HFFc6 (cell line): ENCODE data around the gene TMPRSS3. TPM values are rescaled to one million over a fixed set of nuclear protein-coding genes. Genes with fewer than 3 reads are reported as not detected.

Experiments used
- DNase-seq: peaks from one replicate; pipeline ENCODE4 v3.0.0-alpha.2; 2018
- H3K27ac Mint-ChIP-seq: 2 replicates; pipeline ENCODE4 v1.8.0; 2020; ENCODE audit warnings: mild to moderate bottlenecking, mixed read lengths
- H3K27me3 Mint-ChIP-seq: 2 replicates; pipeline ENCODE4 v1.8.0; 2021; ENCODE audit warnings: mild to moderate bottlenecking, moderate library complexity, mixed read lengths; ENCODE audit not compliant: insufficient read depth
- H3K36me3 Mint-ChIP-seq: 2 replicates; pipeline ENCODE4 v1.8.0; 2021; ENCODE audit warnings: low read depth, mixed read lengths
- H3K4me1 Mint-ChIP-seq: 2 replicates; pipeline ENCODE4 v1.8.0; 2020; ENCODE audit warnings: low read depth, mixed read lengths
- H3K4me3 Mint-ChIP-seq: 2 replicates; pipeline ENCODE4 v1.8.0; 2020; ENCODE audit warnings: mild to moderate bottlenecking, moderate library complexity, mixed read lengths
- H3K9me3 Mint-ChIP-seq: 2 replicates; pipeline ENCODE4 v1.8.0; 2020; ENCODE audit warnings: mild to moderate bottlenecking, mixed read lengths
- CTCF ChIP-seq: fragments of 200-600 bp; sonication (generic); IDR thresholded peaks from 2 replicates; pipeline ENCODE4 v1.5.0; 2021; ENCODE audit warnings: antibody characterized with exemption, mild to moderate bottlenecking
- total RNA-seq, 6 experiments: library from RNA; stranded (reverse); fragmentation: NEBNext Ultra II Directional; extraction: Animal tissue kit (Norgen Biotek cat#: 25700); gene quantifications; 2 replicates in 1 of 6; 3 replicates in 5 of 6; pipeline ENCODE4 v1.2.3, GENCODE V29; 2021

Gene TMPRSS3
- total RNA-seq, 6 experiments from 2014 or later, result not detected

GRCh38 chr21:42370894-42371654, 24.8 kb downstream of the TMPRSS3 start:
- Mint-ChIP-seq H3K27me3 (no peaks in the 10 kb centered on the region), H3K27ac (no peak overlapping the region; the same call in 1 of the 2 replicates), H3K4me1 (no peaks in the 10 kb centered on the region), H3K36me3 (peaks cover 12% of the 10 kb centered on the region), H3K4me3 (no peak overlapping the region), H3K9me3 (peaks cover 55% of the 10 kb centered on the region)
- no peak for TF ChIP-seq CTCF
- no peak for DNase-seq

GRCh38 chr21:42369821-42370220, 26.0 kb downstream of the TMPRSS3 start:
- Mint-ChIP-seq H3K36me3 (peaks cover 12% of the 10 kb centered on the region), H3K27me3 (no peaks in the 10 kb centered on the region), H3K4me3 (no peak overlapping the region)

GRCh38 chr21:42367367-42368165, 28.3 kb downstream of the TMPRSS3 start:
- Mint-ChIP-seq H3K4me1 (no peaks in the 10 kb centered on the region), H3K27ac (no peak overlapping the region), H3K36me3 (peaks cover 12% of the 10 kb centered on the region), H3K4me3 (no peak overlapping the region), H3K27me3 (no peaks in the 10 kb centered on the region; the same call in 1 of the 2 replicates), H3K9me3 (peaks cover 62% of the 10 kb centered on the region)
- TF ChIP-seq CTCF, result no peak
- no peak for DNase-seq

More at GRCh38 chr21:42369821-42370220, 26.0 kb downstream of the TMPRSS3 start:
- no peak overlapping the region for H3K27ac Mint-ChIP-seq
- peaks cover 56% of the 10 kb centered on the region for H3K9me3 Mint-ChIP-seq
- no peak for DNase-seq
- no peak for TF ChIP-seq CTCF
- H3K4me1 Mint-ChIP-seq, result no peaks in the 10 kb centered on the region

GRCh38 chr21:42366292-42367010, 29.4 kb downstream of the TMPRSS3 start, which contains the start of gene TFF1:
Gene TFF1, minus strand, starts transcription at chr21:42366535. Its CDS starts 40 bp downstream, at chr21:42366495.
- Mint-ChIP-seq H3K4me1 (no peaks in the 10 kb centered on the region), H3K27me3 (no peaks in the 10 kb centered on the region; the same call in 1 of the 2 replicates), H3K36me3 (peaks cover 9% of the 10 kb centered on the region), H3K27ac (no peak within 1 kb of the TSS), H3K4me3 (no peak within 1 kb of the TSS), H3K9me3 (peaks cover 61% of the 10 kb centered on the region)
- no peak for DNase-seq
- no peak for TF ChIP-seq CTCF

GRCh38 chr21:42365770-42366169, 30.1 kb downstream of the TMPRSS3 start:
- no peak overlapping the region for H3K27ac Mint-ChIP-seq
- no peaks in the 10 kb centered on the region for H3K4me1 Mint-ChIP-seq
- DNase-seq, result no peak
- peaks cover 2% of the 10 kb centered on the region for H3K36me3 Mint-ChIP-seq
- no peak for TF ChIP-seq CTCF
- peaks cover 61% of the 10 kb centered on the region for H3K9me3 Mint-ChIP-seq
- H3K4me3 Mint-ChIP-seq, result no peak overlapping the region
- H3K27me3 Mint-ChIP-seq, result no peaks in the 10 kb centered on the region; the same call in 1 of the 2 replicates
